ENCODE measurements around the gene ITCH. TPM values are rescaled to one million over a fixed set of nuclear protein-coding genes. Genes with fewer than 3 reads are reported as not detected.
"Not testable (repeated sequence)": the region's sequence is repeated elsewhere in the genome, so short reads cannot be mapped to it uniquely, and the experiment has no call there.

ITCH gene
- polyA plus RNA-seq, 1 donor, result 26.6 TPM

DNA sequence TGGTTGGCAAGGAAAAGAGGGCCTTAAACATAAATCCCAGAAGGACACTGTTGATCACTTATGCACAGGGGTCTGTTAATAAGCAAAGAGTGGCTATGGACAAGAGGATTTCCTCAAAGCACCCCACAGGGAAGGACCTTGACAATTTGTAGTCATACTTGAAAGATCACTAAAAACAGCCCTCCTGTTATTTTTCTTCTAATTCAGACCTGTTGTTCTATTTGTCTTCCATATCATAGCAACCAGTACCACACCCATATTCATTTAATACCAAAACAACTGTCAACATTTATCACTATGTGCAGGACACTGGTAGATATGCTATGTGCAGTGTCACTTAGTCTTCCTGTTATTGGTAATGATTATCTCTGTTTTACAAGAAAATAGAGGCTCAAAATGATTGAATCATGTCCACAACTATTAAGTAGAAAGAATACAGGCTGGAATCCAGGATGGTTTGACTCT lies 149.9 kb downstream of the ITCH start:
- DNase-seq, result no peak

DNA sequence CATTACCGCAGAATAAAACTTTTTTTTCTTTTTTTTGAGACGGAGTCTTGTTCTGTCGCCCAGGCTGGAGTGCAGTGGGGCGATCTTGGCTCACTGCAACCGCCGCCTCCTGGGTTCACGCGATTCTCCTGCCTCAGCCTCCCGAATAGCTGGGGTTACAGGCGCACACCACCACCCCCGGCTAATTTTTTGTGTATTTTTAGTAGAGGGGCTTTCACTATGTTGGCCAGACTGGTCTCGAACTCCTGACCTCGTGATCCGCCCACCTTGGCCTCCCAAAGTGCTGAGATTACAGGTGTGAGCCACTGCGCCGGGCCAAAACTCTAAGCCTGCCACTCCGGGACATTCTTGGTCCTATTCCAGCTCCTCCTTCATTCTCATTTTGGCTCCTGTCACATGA lies 151.0 kb downstream of the ITCH start:
- not testable (repeated sequence) for DNase-seq

GRCh38 chr20:34514897-34515483 lies 151.9 kb downstream of the ITCH start:
- DNase-seq, result no peak

DNA sequence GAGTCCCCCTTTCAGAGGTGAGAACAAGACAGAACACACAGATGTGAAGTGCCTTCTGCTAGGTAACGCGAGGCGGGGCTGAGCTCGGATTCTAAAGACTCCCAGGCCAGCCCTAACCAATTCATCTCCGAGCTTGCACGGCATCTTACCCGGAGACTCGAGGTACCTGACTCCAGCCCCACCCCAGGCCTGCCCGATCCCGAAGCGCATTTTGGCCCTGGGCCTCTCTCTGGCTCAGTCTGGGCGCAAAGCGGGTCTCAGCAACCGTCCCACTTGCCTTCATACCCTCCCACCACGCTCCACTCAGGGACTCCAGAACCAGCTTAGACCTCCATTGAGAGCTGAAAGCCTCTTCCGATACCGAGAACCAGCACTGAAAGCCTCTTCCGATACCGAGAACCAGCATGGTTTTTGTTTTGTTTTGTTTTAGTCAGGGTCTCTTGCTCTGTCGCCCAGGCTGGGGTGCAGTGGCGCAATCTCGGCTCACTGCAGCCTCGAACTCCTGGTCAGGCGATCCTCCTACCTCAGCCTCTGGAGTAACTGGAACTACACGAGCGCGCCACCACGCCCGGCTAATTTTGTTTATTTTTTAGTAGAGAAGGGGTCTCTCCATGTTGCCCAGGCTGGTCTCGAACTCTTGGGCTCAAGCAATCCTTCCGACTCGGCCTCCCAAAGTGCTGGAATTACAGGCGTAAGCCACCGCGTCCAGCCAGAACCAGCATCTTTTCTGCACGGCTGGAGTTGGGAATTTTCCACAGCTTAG lies 152.6 kb downstream of the ITCH start:
- peak; percentile 23 for DNase-seq

DNA sequence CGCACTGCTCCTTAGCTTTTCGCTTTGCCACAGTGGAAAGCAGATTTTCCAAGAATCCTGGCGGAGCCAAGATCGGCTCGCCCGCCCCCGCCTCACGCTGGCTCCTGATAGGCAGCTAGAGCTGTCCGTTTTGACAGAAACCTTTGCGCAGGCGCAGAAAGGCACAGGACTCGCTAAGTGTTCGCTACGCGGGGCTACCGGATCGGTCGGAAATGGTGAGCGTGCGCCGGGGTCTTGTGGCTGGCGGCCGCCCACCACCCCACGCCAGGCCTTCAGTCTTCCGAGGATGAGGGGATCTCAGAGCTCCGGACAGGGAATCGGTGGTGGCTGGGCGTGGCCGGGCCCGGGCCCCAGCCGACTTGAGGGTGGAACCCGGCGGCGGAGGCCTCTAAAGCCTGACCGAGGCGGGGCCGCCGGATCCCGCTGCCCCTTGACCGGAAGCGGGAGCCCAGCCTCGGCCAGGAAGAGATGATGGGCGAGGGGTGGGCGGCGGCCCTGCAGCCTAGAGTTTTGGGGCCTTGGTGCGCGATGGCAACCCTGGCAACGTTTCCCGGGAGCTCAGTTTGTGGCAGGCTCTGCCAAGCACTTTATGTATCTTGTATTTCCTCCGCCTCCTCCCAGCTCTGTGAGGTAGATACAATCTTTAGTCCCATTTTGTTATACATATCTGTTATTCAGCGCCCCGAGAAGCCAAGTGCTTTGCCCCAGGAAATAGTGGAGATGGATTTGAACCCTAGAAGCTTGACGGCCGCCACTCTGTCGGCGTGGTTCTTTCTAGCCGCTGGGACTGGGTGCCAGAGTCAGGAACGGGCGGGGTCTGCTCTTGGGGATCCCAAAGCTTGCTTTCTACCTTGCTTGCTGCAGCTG lies 153.4 kb downstream of the ITCH start, which contains the start of gene DYNLRB1:
Gene DYNLRB1, plus strand, starts transcription at position 176 of the 867 bp plus-strand sequence. Its CDS starts 37 bp downstream, at position 213.
- peak; percentile 97 for DNase-seq

GRCh38 chr20:34517114-34517505 lies 154.0 kb downstream of the ITCH start:
- no peak for DNase-seq

- DNase-seq, result not testable (repeated sequence)
Observed at GRCh38 chr20:34518863-34519262, 155.8 kb downstream of the ITCH start.

DNA sequence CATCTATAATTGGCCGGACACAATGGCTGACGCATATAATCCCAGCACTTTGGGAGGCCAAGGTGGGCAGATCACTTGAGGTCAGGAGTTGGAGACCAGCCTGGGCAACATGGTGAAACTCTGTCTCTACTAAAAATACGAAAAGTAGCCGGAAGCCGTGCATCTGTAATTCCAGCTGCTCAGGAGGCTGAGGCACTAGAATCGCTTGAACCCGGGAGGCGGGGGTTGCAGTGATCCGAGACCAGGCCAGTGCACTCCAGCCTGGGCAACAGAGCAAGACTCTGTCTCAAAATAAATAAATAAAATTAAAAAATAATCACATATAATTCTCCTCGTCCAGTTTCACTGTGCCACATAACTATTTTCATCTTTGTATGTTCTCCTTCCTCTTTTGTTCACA lies 156.8 kb downstream of the ITCH start:
- not testable (repeated sequence) for DNase-seq

GRCh38 chr20:34522969-34523871 lies 160.1 kb downstream of the ITCH start:
- peak; percentile 22 for DNase-seq

DNA sequence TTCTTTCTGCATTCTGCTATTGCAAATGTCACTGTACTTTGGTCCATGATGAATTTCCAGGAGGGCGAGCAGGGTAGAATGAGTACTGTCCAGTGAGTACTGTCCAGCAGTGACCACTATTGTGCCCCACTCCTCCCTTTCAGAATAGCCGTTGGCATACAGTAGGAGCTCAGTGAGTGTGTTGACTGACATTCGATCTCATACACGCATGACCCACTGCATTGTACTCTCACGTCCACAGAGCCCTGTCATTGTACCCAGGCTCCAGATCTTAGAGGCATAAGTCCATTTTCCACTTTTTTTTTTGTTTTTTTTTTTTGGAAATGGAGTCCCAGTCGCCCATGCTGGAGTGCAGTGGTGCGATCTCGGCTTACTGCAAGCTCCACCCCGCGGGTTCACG lies 161.4 kb downstream of the ITCH start:
- no peak for DNase-seq

DNA sequence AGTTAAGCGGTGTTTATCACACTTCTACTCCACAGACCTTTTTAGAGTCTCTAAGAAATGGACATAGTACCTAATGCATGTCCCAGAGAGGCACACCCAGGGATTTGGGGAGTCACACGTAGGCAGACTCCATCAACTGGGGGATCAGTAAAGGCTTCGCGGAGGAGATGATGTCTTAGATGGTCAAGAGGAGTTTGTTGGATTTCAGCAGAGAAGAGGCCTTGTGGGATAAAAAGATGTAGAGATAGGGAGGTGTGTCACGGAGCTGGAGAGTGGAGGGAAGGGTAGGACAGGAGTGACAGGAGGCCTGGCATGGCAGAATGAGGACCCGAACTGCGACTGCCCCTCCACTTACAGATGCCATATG lies 162.3 kb downstream of the ITCH start:
- DNase-seq, result no peak

- DNase-seq, result peak; percentile 38
Observed at GRCh38 chr20:34525709-34526416, 162.8 kb downstream of the ITCH start.

- DNase-seq, result no peak
Observed at GRCh38 chr20:34526466-34526865, 163.4 kb downstream of the ITCH start.

DNA sequence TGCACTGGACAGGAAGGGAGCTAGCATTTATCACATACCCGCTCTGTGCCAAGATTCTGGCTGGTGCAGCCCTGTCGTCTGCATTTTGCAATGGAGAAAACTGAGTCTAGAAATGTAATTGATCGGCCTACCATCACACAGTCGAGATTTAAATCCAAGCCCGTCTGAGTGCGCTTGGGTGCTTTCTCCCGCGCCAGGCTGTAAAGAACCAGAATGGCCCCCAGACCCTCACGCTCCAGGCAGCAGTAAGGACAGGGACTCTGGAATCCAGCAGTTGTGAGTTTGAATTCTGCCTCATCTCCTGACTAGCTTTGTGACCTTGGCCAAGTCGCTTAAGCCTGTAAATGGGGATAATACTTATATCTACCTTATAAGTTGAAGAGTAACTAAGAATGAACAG lies 163.9 kb downstream of the ITCH start:
- no peak for DNase-seq

DNA sequence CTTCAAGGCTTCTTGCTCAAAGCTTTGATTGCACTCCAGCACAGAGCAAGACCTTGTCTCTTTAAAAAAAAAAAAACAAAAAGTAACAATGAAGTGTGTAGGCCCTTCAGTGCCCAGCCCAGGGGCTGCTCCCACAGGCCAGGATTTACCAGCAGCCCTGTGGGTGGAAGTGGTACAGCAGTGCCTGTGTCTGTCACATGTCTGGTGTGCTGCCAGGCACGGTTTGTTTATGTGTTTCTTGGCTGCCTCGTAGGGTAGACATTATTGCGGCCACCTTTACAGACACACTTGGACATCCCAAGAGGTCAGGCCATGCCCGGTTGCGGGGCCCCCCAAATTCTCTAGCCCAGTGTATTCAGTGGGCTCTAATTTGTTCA lies 165.8 kb downstream of the ITCH start:
- DNase-seq, result no peak

DNA sequence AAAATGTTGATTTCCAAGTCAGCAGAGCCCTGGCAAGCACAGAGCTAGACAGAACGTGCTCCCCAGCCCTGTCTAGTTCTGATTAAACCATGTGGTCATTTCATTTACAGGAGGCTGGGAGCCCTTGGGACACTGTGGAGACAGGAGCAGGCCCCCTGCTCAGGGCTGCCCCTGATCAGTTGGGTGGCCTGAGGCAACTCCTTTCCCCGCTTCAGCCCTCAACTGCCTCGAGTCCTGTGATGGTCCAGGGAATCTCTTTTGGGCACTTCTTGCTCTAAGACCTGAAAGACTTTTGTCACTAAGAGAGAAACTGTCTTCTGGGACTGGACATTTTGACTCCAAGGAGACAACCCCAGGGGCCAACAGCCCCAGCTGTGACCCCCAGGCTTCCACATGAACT lies 166.7 kb downstream of the ITCH start:
- no peak for DNase-seq

GRCh38 chr20:34530342-34530741 lies 167.3 kb downstream of the ITCH start:
- DNase-seq, result no peak

- DNase-seq, result no peak
Observed at GRCh38 chr20:34531608-34532265, 168.7 kb downstream of the ITCH start.

- DNase-seq, result no peak
Observed at GRCh38 chr20:34532320-34532719, 169.2 kb downstream of the ITCH start.

GRCh38 chr20:34532756-34533155 lies 169.7 kb downstream of the ITCH start:
- DNase-seq, result no peak

Data from hindlimb muscle (tissue), 1 donor.